DMS79 (cell line): Measurements from ENCODE around the gene TRPC4AP.
"Not testable (repeated sequence)": the region's sequence is repeated elsewhere in the genome, so short reads cannot be mapped to it uniquely, and the experiment has no call there.

Experiments
- DNase-seq: peaks from one replicate; lab custom pipeline; 2025; lab: John Stamatoyannopoulos, UW

TRPC4AP gene, protein sequence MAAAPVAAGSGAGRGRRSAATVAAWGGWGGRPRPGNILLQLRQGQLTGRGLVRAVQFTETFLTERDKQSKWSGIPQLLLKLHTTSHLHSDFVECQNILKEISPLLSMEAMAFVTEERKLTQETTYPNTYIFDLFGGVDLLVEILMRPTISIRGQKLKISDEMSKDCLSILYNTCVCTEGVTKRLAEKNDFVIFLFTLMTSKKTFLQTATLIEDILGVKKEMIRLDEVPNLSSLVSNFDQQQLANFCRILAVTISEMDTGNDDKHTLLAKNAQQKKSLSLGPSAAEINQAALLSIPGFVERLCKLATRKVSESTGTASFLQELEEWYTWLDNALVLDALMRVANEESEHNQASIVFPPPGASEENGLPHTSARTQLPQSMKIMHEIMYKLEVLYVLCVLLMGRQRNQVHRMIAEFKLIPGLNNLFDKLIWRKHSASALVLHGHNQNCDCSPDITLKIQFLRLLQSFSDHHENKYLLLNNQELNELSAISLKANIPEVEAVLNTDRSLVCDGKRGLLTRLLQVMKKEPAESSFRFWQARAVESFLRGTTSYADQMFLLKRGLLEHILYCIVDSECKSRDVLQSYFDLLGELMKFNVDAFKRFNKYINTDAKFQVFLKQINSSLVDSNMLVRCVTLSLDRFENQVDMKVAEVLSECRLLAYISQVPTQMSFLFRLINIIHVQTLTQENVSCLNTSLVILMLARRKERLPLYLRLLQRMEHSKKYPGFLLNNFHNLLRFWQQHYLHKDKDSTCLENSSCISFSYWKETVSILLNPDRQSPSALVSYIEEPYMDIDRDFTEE

DNA sequence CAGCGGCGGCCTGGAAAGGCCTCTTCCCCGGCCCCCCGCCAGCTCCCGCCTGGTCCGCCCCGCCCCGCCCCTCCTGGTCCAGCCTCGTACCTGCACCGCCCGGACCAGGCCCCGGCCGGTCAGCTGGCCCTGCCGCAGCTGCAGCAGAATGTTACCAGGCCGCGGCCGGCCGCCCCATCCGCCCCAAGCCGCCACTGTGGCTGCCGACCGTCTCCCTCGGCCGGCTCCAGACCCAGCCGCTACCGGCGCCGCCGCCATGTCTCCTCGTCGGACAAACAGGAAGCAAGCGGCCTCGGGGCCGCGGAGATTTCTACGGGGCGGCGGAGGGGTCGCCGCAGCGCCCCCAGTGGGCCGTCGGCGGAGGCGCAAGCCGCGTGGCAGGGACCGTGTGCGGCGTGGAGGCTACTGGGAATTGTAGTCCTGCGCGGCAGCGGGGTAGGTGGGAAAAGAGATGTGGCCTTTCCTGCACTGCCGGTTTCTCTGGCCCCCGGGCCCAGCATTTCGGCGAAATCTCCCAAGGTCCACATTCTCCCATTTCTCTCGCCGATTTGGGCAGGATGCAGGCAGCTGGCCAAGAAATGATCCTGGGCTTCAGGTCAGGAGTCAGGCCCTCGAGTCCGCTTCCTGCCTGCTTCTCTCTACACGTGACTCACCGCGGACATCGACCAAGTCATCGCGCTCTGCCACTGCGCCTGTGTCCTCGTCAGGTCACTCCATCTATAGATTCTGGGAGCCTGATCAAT, at the start of gene TRPC4AP:
TSS of gene TRPC4AP (minus strand) at position 284 of the 743 bp plus-strand sequence. CDS start at position 258, 26 bp downstream.
- peak; percentile 58 for DNase-seq

DNA sequence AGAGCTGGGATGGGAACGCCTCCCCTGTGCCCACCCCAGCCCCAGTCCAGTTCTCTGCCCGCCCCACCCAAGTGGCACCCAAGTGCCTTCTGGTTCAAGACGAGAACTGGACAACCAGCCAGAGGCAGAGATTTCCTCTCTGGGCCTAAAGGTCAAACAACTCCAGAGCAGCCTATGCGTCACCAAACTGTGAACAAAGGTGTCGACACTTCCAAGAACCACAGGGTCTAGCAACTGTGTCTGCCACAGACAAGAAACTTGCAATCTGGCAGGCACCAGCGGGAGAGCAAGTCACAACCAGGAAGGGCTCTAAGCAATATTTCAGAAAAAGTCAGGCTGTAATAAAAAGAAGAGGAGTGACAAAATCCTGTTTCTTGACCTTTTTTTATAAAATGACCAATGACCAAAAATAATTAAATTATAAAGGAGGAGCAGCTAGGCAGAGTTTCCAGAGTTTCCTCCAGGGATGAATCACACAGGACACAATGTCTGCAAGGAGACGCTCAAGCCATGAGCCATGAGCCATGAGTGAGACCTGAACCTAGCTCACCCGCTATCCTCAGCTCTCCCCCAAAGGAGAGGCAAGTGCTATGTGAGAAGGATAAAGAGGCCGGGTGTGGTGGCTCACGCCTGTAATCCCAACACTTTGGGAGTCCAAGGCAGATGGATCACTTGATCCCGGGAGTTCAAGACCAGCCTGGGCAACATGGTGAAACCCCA, 43.4 kb upstream of the TRPC4AP start:
- DNase-seq, result no peak

DNA sequence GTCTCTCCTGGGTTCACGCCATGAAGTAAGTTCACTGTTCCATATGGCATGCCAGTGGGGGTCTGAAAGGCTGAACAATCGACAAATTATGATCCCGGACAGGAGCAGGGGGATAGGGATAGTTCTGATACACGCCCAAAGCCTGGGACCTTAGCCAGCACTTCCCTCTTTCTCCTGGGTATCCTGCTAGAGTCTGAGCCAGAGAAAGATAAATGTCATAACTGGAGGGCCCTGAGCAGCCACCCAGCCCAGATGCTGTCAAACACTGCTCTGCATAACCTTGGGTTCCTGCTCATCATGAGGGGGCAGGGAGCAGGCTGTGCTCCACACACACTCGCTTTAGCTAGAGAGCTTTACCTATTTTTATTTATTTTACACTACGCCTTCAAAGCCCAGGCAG, 42.3 kb upstream of the TRPC4AP start:
- DNase-seq, result no peak

DNA sequence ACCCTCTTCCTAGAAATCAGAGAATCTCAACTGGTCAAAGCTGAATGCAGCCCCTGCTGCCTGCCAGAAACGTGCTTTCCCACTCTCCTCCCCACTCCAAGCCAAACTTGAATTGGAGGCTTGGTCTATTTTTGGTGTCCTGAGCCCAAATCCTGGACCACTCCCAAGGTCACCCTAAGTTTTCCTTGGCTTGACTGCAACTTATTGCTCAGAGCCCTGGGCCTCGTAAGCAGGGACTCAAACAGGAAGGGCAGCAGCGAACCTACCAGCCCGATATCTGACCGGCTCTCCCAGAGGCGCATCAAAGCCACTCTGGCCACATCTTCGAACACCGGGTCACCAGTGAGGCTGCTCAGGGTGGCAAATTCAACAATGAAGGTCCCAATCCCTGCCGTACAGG, 41.9 kb upstream of the TRPC4AP start:
- no peak for DNase-seq

DNA sequence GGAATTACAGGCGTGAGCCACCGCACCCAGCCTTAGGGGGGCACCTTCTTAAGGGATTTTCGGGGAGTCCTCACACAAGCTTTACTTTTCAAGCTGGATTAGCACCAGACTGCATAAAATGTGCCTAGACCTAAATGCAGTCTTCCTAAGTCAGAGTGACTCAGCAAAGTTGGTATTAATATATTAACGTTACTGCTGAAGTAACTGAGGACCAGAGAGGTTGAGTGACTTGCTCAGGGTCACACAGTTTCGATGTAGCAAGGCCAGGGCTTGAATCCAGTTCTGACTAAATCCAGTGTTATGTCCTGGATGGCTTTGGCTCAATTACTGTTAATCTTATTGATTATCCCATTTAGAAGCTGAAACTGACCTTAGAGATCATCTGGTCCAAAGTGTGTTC, 41.1 kb upstream of the TRPC4AP start:
- DNase-seq, result no peak

DNA sequence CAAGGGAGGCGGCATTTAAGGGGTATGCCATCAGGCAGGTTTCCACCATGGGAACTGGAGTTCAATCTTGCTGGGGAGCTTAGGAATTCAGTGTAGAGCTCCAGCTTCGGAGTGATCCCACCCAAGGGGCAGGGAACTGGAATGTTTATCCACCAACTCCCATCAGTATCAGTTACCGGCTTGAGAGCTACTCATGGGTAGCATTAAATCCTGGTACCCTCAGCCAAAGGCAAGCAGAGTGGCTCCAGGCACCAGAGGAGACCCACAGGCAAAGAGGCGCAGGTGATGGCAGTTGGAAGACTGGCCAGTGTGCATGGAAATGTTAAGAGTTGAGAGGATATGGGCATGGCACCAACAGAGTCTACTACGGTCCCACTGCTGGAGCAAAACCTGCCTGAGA, 40.4 kb upstream of the TRPC4AP start:
- DNase-seq, result no peak

DNA sequence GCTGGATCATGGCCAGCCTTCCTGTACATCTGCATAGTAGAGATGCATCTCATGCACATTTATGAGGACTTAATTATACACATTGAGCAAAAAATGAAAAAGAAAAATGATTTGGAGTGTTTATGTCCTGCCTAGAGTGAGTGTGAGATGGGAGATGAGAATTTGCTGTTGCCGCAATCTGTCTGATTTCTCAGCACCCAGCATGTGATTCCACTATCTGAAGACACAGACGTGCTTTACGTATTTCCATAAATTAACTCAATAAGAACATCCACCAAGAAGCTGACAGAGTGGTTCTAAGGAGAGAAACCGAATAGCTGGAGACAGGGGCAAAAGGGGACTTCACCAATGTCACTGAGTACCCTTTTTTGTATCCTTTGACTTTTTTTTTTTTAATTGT, 39.3 kb upstream of the TRPC4AP start:
- DNase-seq, result no peak

DNA sequence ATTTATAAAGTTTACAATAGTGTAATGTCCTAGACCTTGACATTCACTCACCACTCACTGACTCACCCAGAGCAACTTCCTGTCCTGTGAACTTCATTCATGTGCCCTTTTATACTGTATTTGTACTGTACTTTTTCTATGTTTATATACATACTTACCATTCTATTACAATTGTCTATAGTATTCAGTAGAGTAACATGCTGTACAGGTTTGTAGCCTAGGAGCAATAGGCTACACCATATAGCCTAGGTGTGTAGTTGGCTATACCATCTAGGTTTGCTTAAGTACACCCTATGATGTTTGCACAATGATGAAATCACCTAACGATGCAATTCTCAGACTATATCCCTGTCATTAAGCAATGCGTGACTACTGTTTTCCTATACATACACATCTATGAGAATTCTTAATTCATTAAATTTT, 37.1 kb upstream of the TRPC4AP start:
- DNase-seq, result no peak

DNA sequence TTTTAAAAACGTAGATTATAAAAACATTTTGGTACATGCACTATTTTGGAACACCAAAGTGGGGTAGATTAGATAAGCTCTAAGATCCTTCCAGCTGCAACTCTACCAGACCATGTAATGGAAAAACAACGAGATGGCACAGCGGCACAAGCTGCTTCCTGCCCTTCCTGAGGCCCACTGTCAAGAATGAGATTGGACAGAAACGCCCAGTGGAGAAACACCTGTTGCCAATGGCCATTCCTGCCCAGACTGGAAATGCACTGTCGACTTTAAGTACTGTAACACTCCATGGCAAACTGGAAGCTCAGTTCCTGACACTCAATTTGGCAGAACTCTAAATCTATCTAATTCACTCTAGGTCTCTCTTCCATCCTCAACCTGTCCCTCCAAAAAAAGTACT, 33.1 kb upstream of the TRPC4AP start:
- DNase-seq, result no peak

DNA sequence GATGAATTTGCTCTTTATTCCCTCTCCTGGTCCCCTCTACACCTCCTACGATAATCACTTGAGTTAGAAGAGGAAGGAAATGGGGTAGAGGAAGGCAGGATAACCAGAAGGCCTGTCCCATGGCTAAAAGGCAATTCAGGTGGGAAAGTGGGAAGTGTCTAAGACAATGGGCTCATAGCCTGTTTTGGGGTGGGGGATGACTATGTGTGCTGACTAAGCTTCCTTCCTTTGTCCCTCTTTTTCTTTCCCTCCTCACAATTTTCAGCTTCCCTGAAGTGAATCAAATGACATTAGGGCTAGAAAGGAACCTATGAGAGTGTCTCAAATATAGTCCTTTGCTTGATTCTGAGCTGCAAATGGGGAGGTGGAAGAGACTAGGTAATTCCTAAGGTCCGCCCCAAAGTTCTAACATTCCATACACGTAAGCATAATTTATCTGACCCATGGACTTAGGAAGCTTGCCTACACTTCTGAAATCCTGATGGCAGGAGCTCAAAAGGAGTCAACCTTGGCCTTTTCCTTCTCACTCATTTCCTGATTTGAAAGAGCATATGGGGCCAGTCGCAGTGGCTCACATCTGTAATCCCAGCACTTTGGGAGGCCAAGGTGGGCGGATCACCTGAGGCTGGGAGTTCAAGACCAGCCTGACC, 30.3 kb upstream of the TRPC4AP start:
- no peak for DNase-seq

DNA sequence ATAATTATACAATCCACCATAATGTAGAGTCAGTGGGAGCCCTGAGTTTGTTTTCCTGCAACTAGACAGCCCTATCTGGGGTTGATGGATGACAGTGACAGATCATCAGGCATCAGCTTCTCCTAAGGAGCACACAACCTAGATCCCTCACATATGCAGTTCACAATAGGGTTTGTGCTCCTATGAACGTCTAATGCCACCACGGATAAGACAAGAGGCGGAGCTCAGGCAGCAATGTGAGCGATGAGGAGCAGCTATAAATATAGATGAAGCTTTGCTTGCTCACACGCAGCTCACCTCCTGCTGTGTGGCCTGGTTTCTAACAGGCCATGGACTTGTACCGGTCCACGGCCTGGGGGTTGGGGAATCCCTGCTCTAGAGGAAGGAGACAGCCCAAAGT, 28.6 kb upstream of the TRPC4AP start:
- no peak for DNase-seq

DNA sequence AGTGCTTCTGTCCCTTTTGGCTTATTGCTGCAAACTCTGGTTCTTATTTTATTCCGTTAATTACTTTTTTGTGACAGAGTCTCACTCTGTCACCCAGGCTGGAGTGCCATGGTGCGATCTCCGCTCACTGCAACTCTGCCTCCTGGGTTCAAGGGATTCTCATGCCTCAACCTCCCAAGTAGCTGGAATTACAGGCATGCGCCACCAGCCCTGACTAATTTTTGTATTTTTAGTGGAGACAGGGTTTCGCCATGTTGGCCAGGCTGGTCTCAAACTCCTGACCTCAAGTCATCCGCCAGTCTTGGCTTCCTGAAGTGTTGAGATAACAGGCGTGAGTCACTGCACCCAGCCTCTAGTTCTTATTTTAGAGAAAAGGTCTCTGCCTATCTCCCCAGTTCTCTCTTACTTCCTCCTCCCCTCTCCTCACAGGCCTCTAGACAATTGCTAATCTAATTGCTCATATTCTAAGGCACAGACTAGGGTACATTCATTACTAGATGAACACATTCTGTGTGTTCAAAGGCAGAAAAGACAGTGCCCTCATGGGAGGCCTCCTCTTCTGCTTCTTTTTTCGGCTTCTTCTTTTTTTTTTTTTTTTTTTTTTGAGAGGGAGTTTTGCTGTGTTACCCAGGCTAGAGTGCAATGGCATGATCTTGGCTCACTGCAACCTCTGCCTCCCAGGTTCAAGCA, 27.6 kb upstream of the TRPC4AP start:
- no peak for DNase-seq

DNA sequence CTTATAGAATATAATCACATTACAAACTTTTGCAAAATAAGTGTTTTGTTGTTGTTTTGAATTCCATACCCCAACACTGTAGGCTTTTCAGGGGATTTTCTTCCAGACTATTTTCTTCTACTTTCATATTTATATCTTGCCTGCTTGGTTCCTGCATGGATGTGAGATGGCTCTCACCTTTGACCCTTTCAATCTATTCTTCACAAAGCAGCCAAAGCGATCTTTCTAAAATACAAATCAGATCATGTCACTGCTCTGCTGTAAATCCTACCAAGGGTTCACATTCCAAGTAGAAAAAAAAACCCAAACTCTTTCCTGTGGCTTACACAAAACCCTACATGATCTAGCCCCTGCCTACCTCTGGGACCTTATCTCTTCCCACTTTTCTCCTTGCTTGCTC, 25.0 kb upstream of the TRPC4AP start:
- DNase-seq, result no peak

DNA sequence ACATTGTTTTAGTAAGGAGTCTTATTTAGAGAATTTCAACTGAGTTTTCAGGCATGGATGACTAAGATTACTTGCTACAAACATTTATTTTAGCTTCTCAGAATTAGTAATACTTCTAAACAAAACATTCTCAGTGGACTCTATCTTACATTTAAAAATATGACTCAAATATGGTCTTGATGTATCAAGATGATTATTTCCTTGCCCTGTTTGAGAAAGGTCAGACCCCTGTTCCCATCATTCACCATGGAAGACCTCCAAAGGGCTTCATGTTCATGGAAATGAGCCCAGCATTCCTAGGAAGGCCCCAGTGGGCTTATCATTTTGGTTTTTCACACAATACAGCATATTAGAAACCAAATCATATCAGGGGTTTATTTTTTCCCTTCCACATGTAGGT, 24.6 kb upstream of the TRPC4AP start:
- no peak for DNase-seq

DNA sequence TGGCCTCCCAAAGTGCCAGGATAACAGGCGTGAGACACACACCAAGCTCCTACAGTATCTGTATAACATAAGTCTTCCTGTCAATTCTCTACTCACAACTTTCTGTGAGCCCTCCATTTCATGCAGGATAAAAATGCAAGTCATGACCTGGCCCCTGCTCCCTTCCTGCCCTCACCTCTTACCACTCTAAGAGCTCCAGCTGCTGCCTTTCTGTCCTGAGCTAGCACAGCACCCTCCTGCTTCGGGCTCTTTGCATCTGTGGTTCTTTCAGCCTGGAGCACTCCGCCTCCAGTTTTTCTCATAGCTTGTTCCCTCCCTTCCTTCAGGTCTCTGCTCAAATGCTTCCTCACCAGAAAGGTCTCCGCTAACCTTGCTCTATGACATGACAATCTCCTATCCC, 23.7 kb upstream of the TRPC4AP start:
- DNase-seq, result no peak

DNA sequence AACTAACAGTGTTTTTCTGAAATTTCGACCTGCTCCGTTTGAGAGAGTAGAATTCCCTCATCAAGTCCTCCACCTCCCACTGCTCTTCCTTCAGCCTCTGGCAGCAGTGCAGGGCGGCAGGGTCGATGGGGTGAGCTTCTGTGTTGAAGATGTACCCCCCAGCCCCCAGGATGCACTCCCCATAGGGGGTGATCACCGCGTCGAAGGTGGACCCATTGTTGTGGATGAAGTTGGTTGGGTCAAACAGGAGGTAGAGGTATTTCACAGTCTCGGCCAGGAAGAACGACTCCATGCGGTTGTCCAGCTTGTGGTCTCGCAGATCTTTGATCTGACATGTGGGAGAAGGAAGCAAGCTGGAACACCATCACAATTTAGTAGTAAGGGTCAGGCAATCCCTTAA, 23.0 kb upstream of the TRPC4AP start:
- DNase-seq, result no peak

DNA sequence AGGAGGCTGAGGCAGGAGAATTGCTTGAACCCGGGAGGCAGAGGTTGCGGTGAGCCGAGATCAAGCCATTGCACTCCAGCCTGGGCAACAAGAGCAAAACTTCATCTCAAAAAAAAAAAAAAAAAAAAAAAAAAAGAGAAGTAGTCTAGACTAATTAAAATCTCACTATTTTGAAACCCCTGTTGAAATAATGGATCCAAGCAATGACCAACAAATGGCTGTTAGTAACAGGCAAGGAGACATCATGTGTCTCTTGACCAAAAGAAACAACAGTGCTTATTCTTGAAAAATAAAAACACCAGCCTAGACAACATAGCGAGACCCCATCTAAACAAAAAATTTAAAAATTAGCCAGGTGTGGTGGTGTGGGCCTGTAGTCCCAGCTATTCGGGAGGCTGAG, 19.7 kb upstream of the TRPC4AP start:
- not testable (repeated sequence) for DNase-seq

DNA sequence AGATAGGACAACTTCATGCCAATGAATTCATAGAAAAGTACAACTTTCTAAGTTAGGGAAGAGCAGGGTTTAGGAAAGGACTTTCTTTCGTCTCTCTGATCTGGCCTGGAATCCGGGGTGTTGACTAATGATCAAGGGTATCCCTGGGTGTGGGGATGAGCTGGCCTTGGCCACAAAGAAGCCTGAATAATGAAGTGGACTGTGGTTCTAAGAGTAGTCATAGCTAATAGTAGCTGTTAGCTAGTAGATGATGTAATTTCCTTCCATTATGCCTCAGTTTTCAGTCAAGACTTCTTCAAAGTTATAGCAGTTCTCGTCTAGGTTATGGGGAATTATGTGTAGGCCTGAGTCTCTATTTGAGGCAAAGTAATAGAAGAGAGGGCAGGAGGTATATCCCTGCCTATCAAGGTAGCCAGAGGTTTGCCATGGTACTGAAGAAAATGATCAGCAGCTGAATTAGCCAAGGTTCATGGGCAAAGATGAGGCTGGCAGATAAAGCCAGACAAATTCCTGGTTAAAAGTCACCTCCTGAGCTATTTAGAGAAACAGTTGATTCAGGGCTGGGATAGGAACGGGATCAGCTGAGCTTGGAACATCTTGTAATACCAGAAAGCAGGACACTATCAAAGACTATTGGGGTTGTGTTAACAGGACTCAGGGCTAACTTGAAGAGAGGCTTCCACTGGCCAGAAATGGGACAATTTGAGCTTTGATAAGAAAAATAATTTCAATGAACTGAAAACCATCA, 18.7 kb upstream of the TRPC4AP start:
- no peak for DNase-seq

DNA sequence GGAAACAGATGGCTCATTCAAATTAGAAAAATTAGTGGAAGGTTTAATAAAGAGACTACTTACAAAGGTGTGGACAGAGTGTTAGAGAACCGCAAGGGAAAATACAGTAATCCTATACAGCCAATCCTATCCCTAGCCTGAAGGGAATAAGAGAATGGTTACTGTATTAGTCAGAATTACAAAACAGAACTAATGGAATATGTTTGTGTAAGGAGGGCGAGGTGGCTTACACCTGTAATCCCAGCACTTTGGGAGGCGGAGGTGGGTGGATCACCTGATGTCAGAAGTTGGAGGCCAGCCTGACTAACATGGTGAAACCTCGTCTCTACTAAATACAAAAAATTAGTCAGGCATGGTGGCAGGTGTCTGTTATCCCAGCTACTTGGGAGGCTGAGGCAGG, 16.3 kb upstream of the TRPC4AP start:
- DNase-seq, result no peak

DNA sequence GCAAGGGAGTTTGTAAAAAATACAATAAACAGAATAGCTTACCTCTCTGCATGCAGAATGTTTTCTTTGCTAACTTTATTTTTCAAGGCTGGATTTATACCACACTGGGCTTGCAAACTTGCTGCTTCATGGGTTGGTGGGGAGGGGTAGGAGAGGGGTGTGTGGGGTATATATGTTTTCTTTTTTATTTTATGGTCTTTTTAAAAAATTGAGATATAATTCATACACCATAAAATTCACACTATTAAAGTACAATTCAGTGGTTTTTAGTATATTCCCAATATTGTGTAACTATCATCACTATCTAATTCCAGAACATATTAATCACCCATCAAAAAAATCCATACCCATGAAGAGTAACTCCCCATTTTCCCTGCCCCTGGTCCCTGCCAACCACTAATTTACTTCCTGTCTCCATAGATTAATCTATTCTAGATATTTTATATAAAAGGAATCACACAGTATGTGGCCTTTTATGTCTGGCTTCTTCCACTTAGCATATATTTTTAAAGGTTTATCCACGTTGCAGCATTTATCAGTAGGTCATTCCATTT, 14.3 kb upstream of the TRPC4AP start:
- DNase-seq, result no peak
